Hepatocyte (in vitro differentiated cells): ENCODE results near the gene ADAMTS3.

Experiments used
- EZH2 ChIP-seq: fragments of 200-600 bp; sonication (generic); IDR thresholded peaks from 2 replicates; pipeline ENCODE4 v1.6.1; 2016; ENCODE audit warnings: antibody characterized with exemption, mild to moderate bottlenecking, borderline replicate concordance
- TF ChIP-seq, protein P1 (sequence below): fragments of 200-600 bp; sonication (generic); IDR thresholded peaks from 2 replicates; pipeline ENCODE4 v1.5.1; 2016; ENCODE audit warnings: antibody characterized with exemption, mild to moderate bottlenecking; ENCODE audit not compliant: poor library complexity

DNA sequence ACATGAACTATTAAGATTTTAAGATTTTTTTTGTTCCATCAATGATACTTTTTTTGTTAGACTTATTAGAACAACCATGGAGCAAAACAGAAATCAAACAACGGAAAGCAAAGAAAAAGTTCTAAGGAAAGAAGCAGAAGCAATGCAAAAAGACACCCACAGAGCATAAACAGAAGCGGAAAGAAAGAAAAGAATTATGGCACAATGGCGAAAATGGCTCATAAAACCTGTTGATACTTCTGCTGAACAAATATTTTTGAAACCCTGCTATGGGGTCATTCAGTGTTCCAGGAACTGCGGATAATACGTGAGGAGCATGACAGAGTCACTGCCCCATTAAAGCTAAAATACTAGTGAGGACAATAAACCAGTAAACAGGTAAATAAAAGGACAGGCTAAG lies 138.0 kb downstream of the ADAMTS3 start:
- TF ChIP-seq EZH2: no peak
- TF ChIP-seq, protein P1, sequence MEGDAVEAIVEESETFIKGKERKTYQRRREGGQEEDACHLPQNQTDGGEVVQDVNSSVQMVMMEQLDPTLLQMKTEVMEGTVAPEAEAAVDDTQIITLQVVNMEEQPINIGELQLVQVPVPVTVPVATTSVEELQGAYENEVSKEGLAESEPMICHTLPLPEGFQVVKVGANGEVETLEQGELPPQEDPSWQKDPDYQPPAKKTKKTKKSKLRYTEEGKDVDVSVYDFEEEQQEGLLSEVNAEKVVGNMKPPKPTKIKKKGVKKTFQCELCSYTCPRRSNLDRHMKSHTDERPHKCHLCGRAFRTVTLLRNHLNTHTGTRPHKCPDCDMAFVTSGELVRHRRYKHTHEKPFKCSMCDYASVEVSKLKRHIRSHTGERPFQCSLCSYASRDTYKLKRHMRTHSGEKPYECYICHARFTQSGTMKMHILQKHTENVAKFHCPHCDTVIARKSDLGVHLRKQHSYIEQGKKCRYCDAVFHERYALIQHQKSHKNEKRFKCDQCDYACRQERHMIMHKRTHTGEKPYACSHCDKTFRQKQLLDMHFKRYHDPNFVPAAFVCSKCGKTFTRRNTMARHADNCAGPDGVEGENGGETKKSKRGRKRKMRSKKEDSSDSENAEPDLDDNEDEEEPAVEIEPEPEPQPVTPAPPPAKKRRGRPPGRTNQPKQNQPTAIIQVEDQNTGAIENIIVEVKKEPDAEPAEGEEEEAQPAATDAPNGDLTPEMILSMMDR: no peak
